Suppressor macrophage (primary cell): ENCODE data around the gene SERGEF.

Experiments used
- DNase-seq, 4 experiments: peaks; one replicate each; pipeline ENCODE4 v3.0.0-alpha.2; 2020 to 2022

Gene SERGEF

DNA sequence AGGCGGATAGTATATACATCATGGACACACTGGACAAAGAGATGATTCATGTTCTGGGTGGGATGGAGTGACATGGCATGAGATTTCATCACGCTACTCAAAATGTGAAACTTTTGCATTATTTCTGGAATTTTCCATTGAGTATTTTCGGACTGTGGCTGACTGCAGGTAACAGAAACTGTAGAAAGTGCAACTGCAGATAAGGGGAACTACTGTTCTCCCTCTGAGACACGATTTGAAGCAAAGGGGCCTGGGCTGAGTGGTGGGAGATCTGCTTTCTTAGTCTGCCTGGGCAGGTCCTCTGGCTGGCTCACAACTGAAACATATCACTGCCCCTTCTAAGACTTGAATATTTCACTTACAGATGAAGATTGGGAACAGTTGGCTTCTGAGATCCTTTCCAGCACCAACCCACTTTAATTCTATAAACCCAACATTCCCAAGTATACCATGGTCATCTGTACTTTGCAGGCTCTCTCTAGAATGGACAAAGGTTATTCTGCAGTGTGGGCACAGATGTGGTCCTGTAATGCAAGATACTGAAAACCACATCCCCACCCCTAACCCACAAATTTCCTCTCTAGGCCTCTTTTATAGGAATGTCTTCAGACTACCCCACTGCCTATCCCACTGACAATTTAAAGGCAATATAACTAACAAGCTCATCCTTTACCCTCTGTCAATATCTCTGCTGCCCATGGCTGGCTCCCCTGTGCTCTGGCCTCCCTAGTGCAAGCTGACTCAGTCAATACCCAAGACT lies 157.1 kb downstream of the SERGEF start:
- DNase-seq = no peak

DNA sequence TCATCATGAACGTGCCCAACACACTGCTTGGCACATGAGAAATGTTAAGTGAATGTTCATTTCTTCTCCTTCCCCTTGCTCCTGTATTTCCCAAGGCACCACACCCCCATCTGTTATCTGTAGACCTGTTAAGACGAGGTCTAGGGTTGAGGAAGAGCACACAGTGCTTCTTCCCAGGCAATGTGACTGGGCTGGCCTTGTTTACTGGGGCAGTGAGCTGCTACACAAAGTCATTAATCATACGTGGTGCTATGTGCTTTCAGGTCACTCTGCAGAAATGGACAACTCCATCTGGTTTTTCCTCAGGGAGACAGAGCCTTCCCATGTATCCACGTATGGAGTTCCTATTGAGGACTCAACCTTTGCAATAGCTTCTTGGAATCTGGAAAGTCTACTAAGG lies 159.6 kb downstream of the SERGEF start:
- DNase-seq = no peak

DNA sequence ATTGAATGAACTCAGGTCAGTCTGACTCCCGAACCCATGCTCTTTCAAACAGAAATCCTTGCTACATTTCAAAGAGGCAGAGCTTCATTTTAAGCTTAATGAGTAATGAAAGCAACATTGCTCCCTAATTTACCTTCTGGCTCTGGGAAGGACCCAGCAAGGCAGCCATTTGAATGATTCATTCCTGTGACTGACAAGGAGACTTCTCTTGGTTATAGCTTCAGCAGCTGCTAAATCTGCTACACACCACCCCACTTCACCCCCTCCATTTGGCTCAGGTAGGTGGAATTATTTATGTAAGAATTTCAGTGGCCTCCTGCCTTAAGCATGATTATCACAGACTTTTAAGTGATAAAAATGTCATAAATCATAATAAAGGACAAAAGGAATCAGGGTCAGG lies 160.6 kb downstream of the SERGEF start:
- DNase-seq = no peak

DNA sequence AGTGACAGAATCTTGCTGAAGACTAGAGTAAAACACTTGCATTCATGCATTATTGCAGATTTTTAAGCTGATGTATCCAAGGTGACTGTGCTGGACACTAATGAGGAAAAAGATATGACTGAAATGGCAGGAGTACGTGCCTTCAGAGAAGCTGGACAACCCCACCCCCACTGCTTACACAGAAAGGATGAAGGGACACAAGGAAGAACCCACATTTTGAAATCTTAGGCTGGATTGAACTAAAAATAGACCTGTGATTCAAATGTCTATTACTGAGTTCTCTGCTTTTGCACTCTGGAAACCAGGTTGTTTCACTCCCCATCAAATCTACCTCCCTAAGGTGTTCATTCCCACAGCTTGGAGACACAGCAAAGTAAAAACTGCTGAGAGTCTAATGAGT lies 161.2 kb downstream of the SERGEF start:
- DNase-seq = no peak

DNA sequence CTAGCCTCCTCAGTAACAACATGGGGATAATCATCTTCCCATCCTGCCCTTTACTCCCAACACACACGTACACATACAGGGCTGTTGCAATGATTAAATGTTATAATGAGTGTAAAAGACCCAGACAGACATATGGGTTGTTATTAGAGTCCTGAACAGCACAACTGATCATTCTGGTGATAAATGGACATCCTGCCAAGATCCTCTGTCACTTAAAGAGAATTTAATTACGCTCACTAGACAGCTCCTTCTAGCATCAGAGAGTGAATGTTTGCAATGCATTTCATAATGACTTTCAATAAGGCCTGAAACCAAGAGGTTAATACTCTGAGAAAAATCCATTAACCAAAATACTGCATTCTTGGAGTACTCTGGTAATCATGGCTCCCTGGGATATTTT lies 162.5 kb downstream of the SERGEF start:
- no peak for DNase-seq

DNA sequence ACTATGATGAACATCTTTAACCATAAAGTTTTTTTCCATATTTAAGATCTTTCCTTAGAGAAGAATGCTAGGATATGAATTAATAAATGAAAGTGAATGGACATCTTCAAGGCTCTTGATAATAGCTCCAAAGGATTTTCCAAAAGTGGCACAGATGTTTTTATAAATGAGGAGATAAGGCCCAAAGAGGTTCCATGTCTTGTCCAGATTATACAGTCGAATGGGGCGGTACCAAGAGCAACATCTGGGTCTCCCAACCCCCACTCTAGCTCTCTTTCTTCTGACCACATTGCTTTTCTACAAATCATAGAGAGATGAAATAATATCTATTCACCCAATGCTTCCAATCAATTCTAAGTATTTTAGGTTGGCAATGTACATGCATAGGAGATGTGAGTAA lies 164.1 kb downstream of the SERGEF start:
- DNase-seq = no peak

DNA sequence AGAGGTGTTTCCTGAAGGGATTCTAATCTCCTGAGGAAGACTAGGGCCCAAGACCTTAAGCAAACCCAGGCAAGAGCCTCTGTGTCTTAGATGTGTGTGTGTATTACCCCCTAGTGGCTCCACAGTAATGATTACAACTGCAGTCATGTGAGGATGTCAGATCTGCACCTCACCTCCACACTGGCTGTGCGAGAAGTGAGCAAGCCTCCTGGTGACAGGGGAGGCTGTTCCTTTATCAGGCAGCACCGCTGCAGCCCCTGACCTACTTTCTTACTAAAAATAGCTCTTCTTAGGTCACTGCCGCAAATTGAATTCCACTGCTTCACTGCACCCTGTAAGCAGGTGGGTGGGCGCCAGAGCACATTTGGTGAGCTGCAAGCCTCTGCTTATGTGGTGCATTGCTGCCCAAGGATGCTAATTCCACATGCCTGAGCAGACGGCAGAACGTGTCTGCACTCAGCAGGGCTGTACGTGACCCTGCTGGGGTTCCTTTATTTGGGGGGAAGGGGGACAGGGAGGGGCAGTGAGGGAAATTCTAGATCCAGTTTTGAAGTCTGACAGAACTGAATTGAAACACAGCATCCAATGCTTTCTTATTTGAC lies 165.9 kb downstream of the SERGEF start:
- no peak for DNase-seq

DNA sequence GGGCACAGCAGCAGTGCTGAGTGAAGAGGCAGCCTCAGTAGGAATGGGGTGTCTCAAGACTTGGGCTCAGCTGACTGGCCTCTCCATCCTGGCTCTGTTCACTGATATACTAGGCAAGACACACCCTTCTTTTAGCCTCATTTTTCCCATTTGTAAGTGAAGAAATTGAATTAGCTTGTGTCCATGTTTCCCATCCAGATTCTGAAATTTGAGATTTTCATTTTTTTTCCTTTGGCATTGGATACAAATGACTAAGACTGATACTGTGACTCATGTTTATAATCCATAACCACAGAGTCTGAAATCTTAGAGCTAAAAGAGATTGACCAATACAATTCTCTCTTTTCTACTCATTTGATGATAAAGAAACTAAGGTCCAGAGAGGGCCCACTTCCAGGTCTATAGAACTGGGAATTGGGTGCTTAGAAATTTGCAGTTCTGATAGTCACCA lies 167.4 kb downstream of the SERGEF start:
- no peak for DNase-seq

DNA sequence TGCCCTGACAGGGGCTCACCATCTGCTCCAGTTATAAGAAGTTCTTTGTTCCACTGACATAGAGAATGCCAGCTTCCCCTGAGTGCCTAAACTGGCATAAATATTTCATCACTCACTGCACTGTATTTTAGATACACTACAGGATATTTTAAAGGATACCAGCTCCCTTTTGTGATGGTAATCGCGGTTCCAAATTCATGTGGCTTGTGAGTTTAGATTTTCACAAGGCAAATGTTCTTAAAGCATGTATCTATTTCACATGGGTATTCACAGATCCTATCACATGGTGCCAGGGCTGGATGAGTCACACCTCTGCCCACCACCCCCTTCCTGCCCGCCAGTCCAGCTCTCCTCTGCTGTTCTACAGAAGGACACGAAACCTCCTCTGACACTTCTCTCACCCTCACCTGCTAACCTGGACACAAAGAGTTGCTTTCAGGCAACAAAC lies 172.7 kb downstream of the SERGEF start:
- peak in 3 of 4 experiments; percentile 9 to 11 (median 10) for DNase-seq

DNA sequence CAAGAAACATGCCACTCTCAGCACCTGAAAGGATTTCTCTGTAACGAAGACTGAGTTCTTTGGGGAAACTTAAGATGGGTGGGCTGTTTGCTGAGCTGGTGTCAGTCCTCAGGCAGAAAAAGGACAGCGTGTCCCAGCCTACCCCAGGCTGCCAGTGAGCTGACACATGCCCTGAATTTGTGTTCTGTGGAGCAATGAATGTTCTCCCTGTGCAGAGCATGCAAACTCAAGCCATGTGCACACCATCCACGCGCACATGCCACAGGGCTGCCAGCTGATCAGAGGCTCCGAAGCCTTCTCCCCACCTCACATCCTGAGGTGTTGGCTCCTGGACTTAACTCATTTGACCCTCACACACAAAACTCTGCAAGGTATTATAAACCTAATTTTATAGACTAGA lies 173.4 kb downstream of the SERGEF start:
- no peak for DNase-seq

DNA sequence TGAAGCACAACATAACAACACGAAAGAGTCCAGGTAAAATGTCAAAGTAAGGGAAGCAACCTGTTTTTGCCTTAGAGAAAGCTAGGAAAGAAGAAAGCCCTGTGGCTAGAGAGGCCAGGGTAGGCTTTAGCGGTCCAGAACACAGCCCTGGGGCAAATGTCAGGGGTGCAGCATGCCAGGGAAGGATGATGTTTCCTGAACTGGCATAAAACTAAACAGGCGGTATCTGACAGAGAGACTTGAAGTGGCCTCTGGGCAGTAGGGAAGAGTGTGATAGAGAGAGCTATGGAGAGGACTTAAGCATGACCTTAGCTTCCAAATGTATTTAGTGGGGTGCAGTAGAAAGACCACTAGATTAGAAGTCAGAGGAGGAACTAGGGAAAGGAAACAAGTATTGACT lies 174.7 kb downstream of the SERGEF start:
- DNase-seq = no peak

DNA sequence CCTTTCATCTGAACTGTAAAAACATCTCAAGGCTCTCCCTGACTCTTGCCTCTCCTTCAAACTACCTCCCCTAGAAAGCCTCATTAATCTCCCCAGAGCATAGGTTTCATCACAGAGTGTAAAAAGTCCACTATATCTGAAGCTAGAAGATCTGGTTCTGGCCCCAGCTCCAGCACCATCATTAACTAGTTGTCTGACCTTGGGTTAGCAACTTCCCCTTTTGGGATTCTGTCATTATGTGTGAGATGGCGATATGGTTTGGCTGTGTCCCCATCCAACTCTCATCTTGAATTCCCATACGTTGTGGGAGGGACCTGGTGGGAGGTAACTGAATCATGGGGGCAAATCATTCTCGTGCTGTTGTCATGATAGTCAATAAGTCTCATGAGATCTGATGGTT lies 181.0 kb downstream of the SERGEF start:
- peak in 1 of 4 experiments; percentile 5 for DNase-seq

DNA sequence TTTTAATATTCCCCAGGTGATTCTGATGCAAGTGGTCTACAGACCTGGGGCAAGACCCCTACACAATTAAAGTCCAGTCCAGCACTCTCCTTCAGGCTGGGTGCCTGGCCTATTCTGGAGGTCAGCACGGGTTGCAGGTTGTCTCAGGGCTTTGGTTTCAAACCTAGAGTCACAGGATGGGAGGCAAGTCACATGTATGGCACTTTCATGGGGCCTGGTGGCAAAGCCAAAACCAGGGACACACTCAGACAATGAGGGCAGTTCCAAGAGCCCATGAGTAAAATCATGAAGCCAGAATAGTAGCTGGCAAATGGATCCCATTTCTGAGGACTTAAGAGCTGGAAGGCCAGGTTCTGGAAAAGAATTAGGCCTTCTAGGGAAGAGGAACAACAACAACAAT lies 181.6 kb downstream of the SERGEF start:
- no peak for DNase-seq

DNA sequence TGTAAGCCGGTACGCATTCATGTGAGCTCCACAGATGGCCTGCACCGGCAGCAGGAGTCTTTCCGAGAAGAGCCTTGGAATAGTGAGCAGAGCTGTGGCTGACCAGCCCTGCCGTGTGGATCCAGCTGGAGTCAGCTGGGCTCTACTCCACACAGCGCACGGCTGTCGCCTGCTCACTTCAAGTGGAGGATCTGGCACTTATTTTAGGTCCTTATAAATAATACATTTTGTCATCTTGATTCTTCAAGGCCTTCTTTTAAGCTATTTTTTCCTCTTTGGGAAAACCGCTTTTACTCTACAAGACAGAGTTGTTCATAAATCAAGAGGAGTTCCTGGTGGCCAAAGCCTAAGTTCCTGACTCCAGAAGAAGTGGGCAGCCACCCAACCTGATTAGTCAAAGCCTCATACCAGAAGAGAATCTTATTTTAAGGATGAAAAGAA lies 184.5 kb downstream of the SERGEF start:
- no peak for DNase-seq

DNA sequence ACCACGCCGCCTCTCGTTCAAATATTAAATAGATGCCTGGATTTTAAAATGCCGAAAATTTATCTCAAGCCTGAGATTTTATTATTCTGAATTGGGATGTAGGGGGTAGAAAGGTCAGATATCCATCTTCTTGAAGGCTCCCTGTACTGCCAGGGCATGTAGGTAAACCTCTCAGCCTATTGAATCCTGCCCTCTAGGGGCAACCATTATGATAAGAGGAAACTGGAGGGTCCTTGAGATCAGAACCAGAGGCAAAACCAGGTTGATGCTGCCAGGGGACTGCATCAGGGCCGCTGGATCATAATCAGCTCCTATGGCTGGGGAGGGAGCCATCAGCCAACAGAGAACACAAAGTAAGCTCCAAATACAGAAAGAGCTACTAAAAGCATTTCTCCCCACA lies 185.8 kb downstream of the SERGEF start:
- DNase-seq = no peak

DNA sequence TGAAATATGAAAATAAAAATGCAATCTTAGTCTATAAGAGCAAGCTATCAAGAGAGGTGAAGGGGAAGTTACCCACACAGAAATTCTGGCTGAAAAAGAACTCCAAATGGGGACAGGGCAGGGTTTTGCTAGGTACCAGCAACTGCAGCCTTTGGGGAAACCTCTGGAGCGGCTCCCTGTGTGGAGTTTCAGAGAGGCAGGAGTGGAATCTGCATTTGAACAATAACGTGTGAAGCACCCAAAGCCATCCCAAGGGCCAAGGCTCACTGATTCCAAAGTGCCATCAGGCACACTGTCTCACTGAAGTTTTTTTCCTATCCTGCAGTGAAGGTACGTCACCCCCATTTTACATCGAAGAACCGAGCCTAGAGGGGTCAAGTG lies 190.5 kb downstream of the SERGEF start:
- no peak for DNase-seq

DNA sequence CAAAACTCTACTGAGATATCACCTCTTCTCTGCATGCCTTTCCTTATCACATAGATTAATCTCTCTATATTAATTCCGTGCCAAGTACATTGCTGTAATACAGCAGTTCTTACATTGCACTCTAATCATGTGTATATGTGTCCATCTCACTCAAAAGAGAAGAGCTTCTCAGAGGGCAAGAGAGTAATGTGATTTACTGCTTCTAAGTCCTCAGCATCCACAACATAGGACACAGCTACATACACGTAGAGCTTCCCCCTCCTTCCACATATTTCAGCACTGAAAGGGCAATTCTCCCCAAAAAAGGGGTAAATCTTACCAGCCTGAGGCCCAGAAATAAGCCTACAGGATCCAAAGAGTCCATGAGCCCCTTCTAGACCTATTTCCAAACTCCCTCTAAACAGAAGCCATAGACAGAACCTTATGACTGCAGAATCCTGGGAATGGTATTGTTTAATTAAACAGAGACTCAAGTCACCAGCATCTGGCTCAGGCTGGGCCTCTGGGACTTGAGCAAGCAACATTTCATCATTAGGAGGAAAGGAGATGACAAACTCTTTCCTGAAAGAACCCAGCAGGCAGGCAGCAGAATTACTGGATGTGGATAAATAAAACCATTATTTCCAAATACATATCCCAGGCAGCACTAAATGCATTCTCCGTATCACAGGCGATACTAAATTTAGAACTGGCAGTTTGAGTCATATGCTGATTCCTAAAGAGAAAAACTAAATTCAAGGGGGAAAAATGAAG lies 191.0 kb downstream of the SERGEF start:
- DNase-seq = peak in 1 of 4 experiments; percentile 7

DNA sequence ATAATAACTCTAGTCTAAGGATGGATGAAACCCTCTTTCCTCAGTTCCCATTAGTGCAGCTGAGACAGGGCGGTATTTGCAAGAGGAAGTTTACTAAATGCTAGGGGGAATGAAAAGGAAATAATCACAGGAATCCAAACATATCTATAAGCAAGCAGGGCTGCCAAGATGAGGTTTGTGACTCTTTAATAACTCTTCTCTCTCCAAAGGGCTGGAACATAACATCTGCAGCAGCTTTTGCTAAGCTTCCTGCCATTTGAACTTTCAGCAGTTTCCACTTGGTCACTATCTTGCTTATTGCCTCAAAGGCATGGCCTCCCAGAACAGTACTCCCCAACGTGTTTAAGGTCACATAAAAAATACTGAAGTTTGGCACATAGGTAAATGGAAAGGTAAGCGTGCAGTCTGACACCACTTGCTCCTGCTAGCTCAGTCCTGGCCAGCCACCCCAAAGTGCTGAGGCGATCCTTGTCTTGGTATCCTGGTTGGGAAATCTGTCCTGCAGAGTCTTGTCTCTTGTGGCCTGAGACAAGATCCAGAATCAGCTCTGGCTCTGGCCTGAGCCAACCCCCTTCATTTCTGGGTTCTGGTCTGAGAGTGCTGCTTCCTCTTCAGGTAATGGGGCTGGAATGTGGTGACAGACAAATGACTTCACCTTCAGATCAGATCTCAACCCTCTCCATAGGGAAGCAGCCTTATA lies 196.5 kb downstream of the SERGEF start:
- no peak for DNase-seq

DNA sequence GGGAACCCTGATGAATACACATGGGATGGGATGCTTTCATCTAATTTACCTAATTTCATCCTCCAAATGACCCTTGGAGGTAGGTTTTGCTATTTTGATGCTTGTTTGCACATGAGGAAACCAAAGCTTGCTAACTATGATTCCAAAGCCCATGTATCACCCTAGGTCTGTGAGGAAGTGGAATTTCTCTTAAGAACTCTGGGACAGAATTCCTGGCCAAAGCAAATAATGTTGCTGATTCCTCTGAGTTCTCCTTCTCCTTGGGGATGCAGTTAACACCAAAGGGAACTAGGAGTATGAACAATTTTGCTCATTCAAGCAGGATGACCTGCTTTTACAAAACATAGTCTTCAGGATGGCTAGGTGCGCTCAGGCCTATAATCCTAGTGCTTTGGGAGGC lies 198.3 kb downstream of the SERGEF start:
- DNase-seq = no peak

DNA sequence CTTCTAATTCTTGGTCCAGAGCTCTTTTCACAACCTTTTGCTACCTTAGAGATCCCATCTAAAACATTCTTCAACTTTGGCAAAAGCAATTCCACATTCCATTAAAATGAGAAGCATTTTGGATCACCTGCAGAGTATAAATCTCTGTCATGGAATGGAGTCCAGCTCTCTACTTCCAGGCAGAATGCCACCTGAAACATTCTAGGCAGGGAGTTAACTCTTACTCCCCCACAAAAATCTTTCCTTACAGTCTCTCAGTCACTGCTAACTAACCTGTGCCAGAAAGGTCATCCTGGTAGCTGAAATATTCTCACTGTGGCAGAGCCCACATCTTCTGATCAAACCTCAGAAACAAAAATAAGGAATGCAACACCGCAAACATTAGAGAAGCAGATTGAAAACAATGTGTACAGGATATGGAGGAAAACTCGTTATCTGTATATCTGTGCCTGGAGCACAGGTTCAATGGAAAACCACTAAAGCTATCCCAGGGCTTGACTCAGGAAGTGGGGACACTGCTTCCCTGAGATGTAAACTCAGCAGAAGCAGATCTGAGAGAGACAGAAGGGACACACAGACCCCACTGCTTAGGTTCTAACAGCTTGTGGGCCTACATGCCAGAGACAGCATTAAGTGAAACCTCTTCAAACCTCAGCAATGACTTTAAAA lies 199.3 kb downstream of the SERGEF start:
- no peak for DNase-seq

DNA sequence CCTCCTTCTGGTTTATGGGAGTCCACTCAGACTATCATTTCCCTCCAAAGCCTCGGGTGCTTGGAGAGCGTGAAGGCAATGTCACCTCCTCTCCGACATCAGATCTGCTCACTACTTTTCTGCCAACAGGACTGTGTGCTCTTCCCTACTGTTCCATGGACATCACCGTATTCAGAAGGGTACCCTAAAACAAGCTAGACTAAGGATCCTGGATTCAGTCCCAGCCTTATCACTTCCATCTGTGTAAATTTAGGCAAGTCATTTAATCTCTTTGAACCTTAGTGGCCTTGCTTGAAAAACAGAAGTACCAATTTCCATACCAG lies 200.0 kb downstream of the SERGEF start:
- no peak for DNase-seq

DNA sequence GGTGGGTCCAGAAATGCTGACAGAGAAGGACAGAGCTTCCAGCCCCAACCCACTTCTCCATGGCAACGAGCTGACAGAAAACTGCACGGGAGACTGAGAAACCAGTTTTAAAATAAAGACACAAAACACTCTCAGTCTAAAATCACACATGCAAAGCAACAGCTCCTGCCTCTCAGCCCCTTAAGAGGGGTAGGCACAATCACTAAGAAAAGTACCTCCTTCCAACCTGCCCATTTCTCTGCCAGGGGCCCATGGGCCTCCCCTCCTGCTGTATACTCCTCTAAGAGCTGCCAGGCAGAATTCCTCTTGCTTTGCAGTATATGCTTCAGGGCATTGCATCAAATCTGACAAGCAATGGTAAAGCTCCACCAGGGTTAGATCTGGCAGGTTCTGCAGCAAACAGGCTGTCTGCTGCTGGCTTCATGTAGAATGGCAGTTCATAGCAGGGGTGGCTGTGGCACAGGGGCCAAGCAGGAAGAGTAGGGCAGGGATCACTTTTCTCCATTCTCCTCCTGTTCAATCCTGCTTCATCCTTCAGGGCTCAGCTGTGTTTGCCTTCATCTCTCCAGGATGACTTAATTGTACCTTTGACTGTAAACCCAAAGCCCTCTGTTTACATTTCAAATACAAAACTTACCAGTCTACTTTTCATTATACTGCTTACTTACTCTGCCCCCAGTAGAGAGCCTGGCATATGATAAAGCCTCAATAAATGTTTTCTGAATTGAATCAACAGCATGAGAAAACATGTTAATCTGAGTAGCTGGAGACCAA lies 200.6 kb downstream of the SERGEF start:
- no peak for DNase-seq
